HCT116 (cell line): ENCODE results near the gene SETDB1. TPM values are rescaled to one million over a fixed set of nuclear protein-coding genes. Genes with fewer than 3 reads are reported as not detected.

Experiments used
- ATAC-seq: fragments of 200-7000 bp; cut with Tn5 transposase; 2 replicates; pipeline ENCODE4 v1.9.1; 2020; ENCODE audit warnings: mild to moderate bottlenecking, moderate library complexity
- BruUV-seq: library from RNA; stranded (reverse); fragments of 400-500 nt; replicated peaks from 2 replicates; lab custom pipeline; 2021; lab: Mats Ljungman, UMichigan
- CTCF ChIA-PET: fragments of 300-600 bp; sonication (Branson Sonifier 250); formaldehyde crosslinking; loops from one replicate; lab custom pipeline; 2021; ENCODE audit warnings: antibody characterized with exemption; lab: Charles Lee
- POLR2A ChIA-PET: fragments of 300-600, 350-600 bp; sonication (Branson Sonifier 250); formaldehyde crosslinking; loops from one replicate; lab custom pipeline; 2021; ENCODE audit warnings: antibody characterized with exemption; lab: Charles Lee
- RAD21 ChIA-PET, 2 experiments: fragments of 300-600 bp; sonication (Branson Sonifier 250); formaldehyde crosslinking; loops; one replicate each; lab custom pipeline; 2023; ENCODE audit warnings: low total read pairs in 2 of 2; ENCODE audit not compliant: uncharacterized antibody in 2 of 2, unreplicated experiment in 2 of 2, low non-redundant PET in 1 of 2; lab: Charles Lee
- DNase-seq: peaks from one replicate; pipeline ENCODE4 v3.0.0-alpha.2; 2010; ENCODE audit warnings: low read depth, low spot score
- H2AFZ ChIP-seq: fragments of 200-600 bp; shearing (Covaris generic), sonication (generic); 2 replicates; pipeline ENCODE4 v1.6.1; 2017; ENCODE audit warnings: low read depth, mixed run types, mixed read lengths, antibody characterized with exemption, low read length; ENCODE audit not compliant: poor library complexity, severe bottlenecking
- H3K27ac ChIP-seq: 2 replicates; pipeline ENCODE4 v1.5.1; 2012; ENCODE audit warnings: low read depth, low read length
- H3K27me3 ChIP-seq: fragments of 200-600 bp; sonication (generic); 2 replicates; pipeline ENCODE4 v1.6.1; 2016; ENCODE audit warnings: mixed run types, low read length, mixed read lengths; ENCODE audit not compliant: insufficient read depth
- H3K36me3 ChIP-seq, 2 experiments: fragments of 200-500 bp in 1 of 2; fragments of 200-600 bp in 1 of 2; sonication (Bioruptor generic) in 1 of 2; sonication (generic) in 1 of 2; 2 replicates each; pipeline versions ENCODE4 v1.5.1 to v1.6.1; 2014 to 2016; ENCODE audit warnings: low read length in 2 of 2, inconsistent platforms in 1 of 2, mixed read lengths in 1 of 2, mixed run types in 1 of 2; ENCODE audit not compliant: insufficient read depth in 2 of 2, control insufficient read depth in 1 of 2
- H3K4me1 ChIP-seq, 2 experiments: fragments of 200-600 bp in 1 of 2; sonication (generic) in 1 of 2; 2 replicates each; pipeline versions ENCODE4 v1.5.1 to v1.6.1; 2012 to 2017; ENCODE audit warnings: low read length in 2 of 2, inconsistent platforms in 1 of 2, mild to moderate bottlenecking in 1 of 2, mixed read lengths in 1 of 2, mixed run types in 1 of 2, moderate library complexity in 1 of 2; ENCODE audit not compliant: insufficient read depth in 2 of 2, control insufficient read depth in 1 of 2
- H3K4me2 ChIP-seq: fragments of 200-600 bp; sonication (generic); 2 replicates; pipeline ENCODE4 v1.6.1; 2017; ENCODE audit warnings: mixed run types, low read length, mixed read lengths
- H3K4me3 ChIP-seq, 2 experiments: fragments of 200-600 bp in 1 of 2; sonication (generic) in 1 of 2; replicated peaks in 1 of 2; 2 replicates each; pipeline ENCODE4 v1.5.1; 2011 to 2016; ENCODE audit warnings: low read length in 2 of 2, control low read depth in 1 of 2, low read depth in 1 of 2, mild to moderate bottlenecking in 1 of 2, mixed read lengths in 1 of 2, mixed run types in 1 of 2
- H3K79me2 ChIP-seq: fragments of 200-600 bp; sonication (generic); 2 replicates; pipeline ENCODE4 v1.6.1; 2017; ENCODE audit warnings: mild to moderate bottlenecking, mixed run types, low read length, moderate library complexity, mixed read lengths; ENCODE audit not compliant: insufficient read depth
- H3K9ac ChIP-seq: fragments of 200-600 bp; sonication (generic); 2 replicates; pipeline ENCODE4 v1.6.1; 2016; ENCODE audit warnings: low read length, mixed read lengths
- H3K9me2 ChIP-seq: fragments of 200-600 bp; sonication (generic), shearing (Covaris generic); 2 replicates; pipeline ENCODE4 v1.6.1; 2017; ENCODE audit warnings: mixed run types, mild to moderate bottlenecking, moderate library complexity; ENCODE audit not compliant: insufficient read depth
- H3K9me3 ChIP-seq, 2 experiments: fragments of 200-500 bp in 1 of 2; fragments of 200-600 bp in 1 of 2; sonication (Bioruptor generic) in 1 of 2; sonication (generic) in 1 of 2; 2 replicates each; pipeline ENCODE4 v1.6.1; 2014 to 2017; ENCODE audit warnings: low read length in 2 of 2, mixed read lengths in 2 of 2, inconsistent platforms in 1 of 2, low read depth in 1 of 2, mild to moderate bottlenecking in 1 of 2, mixed run types in 1 of 2, moderate library complexity in 1 of 2; ENCODE audit not compliant: control insufficient read depth in 1 of 2, insufficient read depth in 1 of 2
- H4K20me1 ChIP-seq: fragments of 200-600 bp; sonication (generic), shearing (Covaris generic); 2 replicates; pipeline ENCODE4 v1.6.1; 2017; ENCODE audit warnings: mixed run types, mild to moderate bottlenecking, moderate library complexity; ENCODE audit not compliant: insufficient read depth
- ELF1 ChIP-seq: IDR thresholded peaks from 2 replicates; pipeline ENCODE4 v1.6.1; 2012; ENCODE audit warnings: low read depth, borderline replicate concordance
- EZH2 ChIP-seq: fragments of 200-600 bp; sonication (generic); IDR thresholded peaks from 2 replicates; pipeline ENCODE4 v1.6.1; 2017; ENCODE audit warnings: antibody characterized with exemption, mixed run types
- FOSL1 ChIP-seq: IDR thresholded peaks from 2 replicates; pipeline ENCODE4 v1.6.1; 2012; ENCODE audit warnings: low read depth
- intact Hi-C: fragments of 100-400 bp; cut with micrococcal nuclease; formaldehyde crosslinking; loops from 2 replicates; pipeline ENCODE4 v1.10.0; 2022
- total RNA-seq: library from RNA; stranded (reverse); gene quantifications from one replicate; pipeline ENCODE4 v1.2.1, GENCODE V29; 2021; ENCODE audit not compliant: unreplicated experiment

SETDB1 gene
- total RNA-seq, 1 experiment from 2014 or later, result 54.3 TPM

- Histone ChIP-seq H4K20me1 (no peaks in the 10 kb centered on the region), H2AFZ (no peak overlapping the region), H3K9ac (no peak overlapping the region), H3K4me3 (no peak overlapping the region), H3K4me2 (no peak overlapping the region), H3K9me2 (no peaks in the 10 kb centered on the region), H3K36me3 (peaks cover 46 to 55% of the 10 kb centered on the region in 2 experiments), H3K4me1 (no peaks in the 10 kb centered on the region), H3K9me3 (no peaks in the 10 kb centered on the region), H3K79me2 (no peaks in the 10 kb centered on the region), H3K27ac (no peak overlapping the region), H3K27me3 (no peaks in the 10 kb centered on the region)
- ATAC-seq (no peak), DNase-seq (no peak)
- ChIA-PET POLR2A (interaction anchor here (0.5 kb wide), 1 partner anchor 318 kb away, joined by 3 read pairs; no protein-coding TSS in a partner anchor), RAD21 (no interaction called here), CTCF (no interaction called here)
- intact Hi-C loops, result no loop called here
- TSS peak; percentile 26 for BruUV-seq
- TF ChIP-seq EZH2, result no peak
Measured at GRCh38 chr1:150960646-150961045, 34.5 kb downstream of the SETDB1 start.

- no peaks in the 10 kb centered on the region for H3K4me1 ChIP-seq
- H3K9ac ChIP-seq, result no peak overlapping the region
- no peaks in the 10 kb centered on the region for H3K9me2 ChIP-seq
- ChIA-PET CTCF (no interaction called here), RAD21 (no interaction called here), POLR2A (interaction anchor here (1.1 kb wide), 1 partner anchor 15 kb away, joined by 3 read pairs; no protein-coding TSS in a partner anchor)
- BruUV-seq, result no TSS peak
- H3K27me3 ChIP-seq, result no peaks in the 10 kb centered on the region
- H3K4me3 ChIP-seq, result no peak overlapping the region
- no peak for DNase-seq
- H3K9me3 ChIP-seq, result no peaks in the 10 kb centered on the region
- intact Hi-C loops, result no loop called here
- H2AFZ ChIP-seq, result no peak overlapping the region
- no peak overlapping the region for H3K27ac ChIP-seq
- ATAC-seq, result no peak
- no peaks in the 10 kb centered on the region; the same call in 1 of the 2 replicates for H3K79me2 ChIP-seq
- H4K20me1 ChIP-seq, result no peaks in the 10 kb centered on the region
- H3K4me2 ChIP-seq, result no peak overlapping the region
- H3K36me3 ChIP-seq, result peaks cover 46 to 66% of the 10 kb centered on the region in 2 experiments
- no peak for TF ChIP-seq ELF1
- TF ChIP-seq FOSL1, result no peak
Measured at GRCh38 chr1:150961756-150962155, 35.6 kb downstream of the SETDB1 start.
